Endothelial cell of umbilical vein (primary cell): Measurements from ENCODE around the gene RTN4IP1. TPM values are rescaled to one million over a fixed set of nuclear protein-coding genes. Genes with fewer than 3 reads are reported as not detected.

Experiments used
- BruUV-seq: library from RNA; stranded (reverse); fragments of 400-500 nt; replicated peaks from 2 replicates; lab custom pipeline; 2021; lab: Mats Ljungman, UMichigan
- CTCF ChIA-PET: fragments of 300-600, 350-600 bp; sonication (Branson Sonifier 250); formaldehyde crosslinking; loops from one replicate; lab custom pipeline; 2021; ENCODE audit warnings: antibody characterized with exemption, inconsistent platforms; lab: Charles Lee
- POLR2A ChIA-PET: fragments of 300-600, 350-600 bp; sonication (Branson Sonifier 250); formaldehyde crosslinking; loops from one replicate; lab custom pipeline; 2021; ENCODE audit warnings: antibody characterized with exemption, inconsistent platforms; lab: Charles Lee
- DNase-seq: peaks from one replicate; pipeline ENCODE4 v3.0.0-alpha.2; 2011; ENCODE audit warnings: low read depth, low spot score
- FAIRE-seq: peaks from 2 replicates; lab custom pipeline; 2011; peaks lifted over from hg19 to GRCh38; lab: Jason Lieb, UNC
- H2AFZ ChIP-seq: 2 replicates; pipeline ENCODE4 v1.6.0; 2012; ENCODE audit warnings: low read depth, low read length, control low read depth, inconsistent platforms
- H3K27ac ChIP-seq: 2 replicates; pipeline ENCODE4 v1.5.1; 2011; ENCODE audit warnings: low read depth, mild to moderate bottlenecking, control low read depth, low read length, moderate library complexity; ENCODE audit not compliant: insufficient read depth
- H3K27me3 ChIP-seq, 2 experiments: 2 replicates each; pipeline versions ENCODE4 v1.6.0 to v1.6.1; 2011; ENCODE audit warnings: low read length in 2 of 2, mixed read lengths in 1 of 2; ENCODE audit not compliant: control insufficient read depth in 2 of 2, insufficient read depth in 2 of 2
- H3K36me3 ChIP-seq, 2 experiments: 2 replicates in 1 of 2; 3 replicates in 1 of 2; pipeline ENCODE4 v1.5.1; 2011; ENCODE audit warnings: low read length in 2 of 2, mild to moderate bottlenecking in 1 of 2, moderate library complexity in 1 of 2; ENCODE audit not compliant: control insufficient read depth in 2 of 2, insufficient read depth in 2 of 2; ENCODE audit errors: extremely low read depth in 1 of 2
- H3K4me1 ChIP-seq: 3 replicates; pipeline ENCODE4 v1.5.1; 2011; ENCODE audit warnings: mild to moderate bottlenecking, low read length; ENCODE audit not compliant: control insufficient read depth, insufficient read depth; ENCODE audit errors: extremely low read depth
- H3K4me2 ChIP-seq: 2 replicates; pipeline ENCODE4 v1.6.1; 2011; ENCODE audit warnings: low read length, control low read depth, mixed read lengths; ENCODE audit not compliant: insufficient read depth
- H3K4me3 ChIP-seq, 3 experiments: fragments of 200-600 bp in 1 of 3; sonication (generic), shearing (Covaris generic) in 1 of 3; replicated peaks in 1 of 3; 2 replicates each; pipeline ENCODE4 v1.5.1; 2011 to 2016; ENCODE audit warnings: control low read depth in 3 of 3, low read length in 3 of 3, mild to moderate bottlenecking in 2 of 3, inconsistent platforms in 1 of 3, low read depth in 1 of 3, moderate library complexity in 1 of 3; ENCODE audit not compliant: insufficient read depth in 1 of 3
- H3K79me2 ChIP-seq: 2 replicates; pipeline ENCODE4 v1.6.0; 2012; ENCODE audit warnings: low read length, inconsistent platforms; ENCODE audit not compliant: control insufficient read depth, insufficient read depth
- H3K9ac ChIP-seq: replicated peaks from 2 replicates; pipeline ENCODE3; 2011; ENCODE audit warnings: low read length, control low read depth; ENCODE audit not compliant: insufficient read depth; ENCODE audit errors: extremely low read depth
- H3K9me1 ChIP-seq: replicated peaks from 3 replicates; pipeline ENCODE4 v1.6.0; 2011; ENCODE audit warnings: mild to moderate bottlenecking, low read length; ENCODE audit not compliant: control insufficient read depth, insufficient read depth; ENCODE audit errors: extremely low read depth
- H3K9me3 ChIP-seq: replicated peaks from 2 replicates; pipeline ENCODE4 v1.5.1; 2012; ENCODE audit warnings: low read length, inconsistent platforms; ENCODE audit not compliant: control insufficient read depth, insufficient read depth
- H4K20me1 ChIP-seq: replicated peaks from 2 replicates; pipeline ENCODE3; 2011; ENCODE audit warnings: mild to moderate bottlenecking, low read length; ENCODE audit not compliant: control insufficient read depth, insufficient read depth; ENCODE audit errors: extremely low read depth
- CTCF ChIP-seq, 2 donors: IDR thresholded peaks; 1 replicate in 1 of 2; 2 replicates in 1 of 2; pipeline ENCODE4 v1.5.1; 2011; ENCODE audit warnings: low read length in 2 of 2, mild to moderate bottlenecking in 2 of 2, moderate library complexity in 2 of 2, control low read depth in 1 of 2, inconsistent platforms in 1 of 2, low read depth in 1 of 2; ENCODE audit not compliant: insufficient read depth in 1 of 2; ENCODE audit errors: extremely low read depth in 1 of 2
- EZH2 ChIP-seq: IDR thresholded peaks from 2 replicates; pipeline ENCODE4 v1.6.1; 2012; ENCODE audit warnings: borderline replicate concordance, low read depth, mild to moderate bottlenecking, moderate library complexity, low read length, inconsistent platforms; ENCODE audit not compliant: severe bottlenecking
- FOS ChIP-seq: IDR thresholded peaks from 2 replicates; pipeline ENCODE4 v1.6.1; 2011; ENCODE audit warnings: mild to moderate bottlenecking, low read length, moderate library complexity, borderline replicate concordance; ENCODE audit not compliant: insufficient read depth
- GATA2 ChIP-seq: IDR thresholded peaks from 2 replicates; pipeline ENCODE4 v1.7.0; 2011; ENCODE audit warnings: low read depth, mild to moderate bottlenecking, moderate library complexity, mixed read lengths, low read length; ENCODE audit not compliant: insufficient read length, insufficient read depth
- JUN ChIP-seq: IDR thresholded peaks from 2 replicates; pipeline ENCODE4 v1.6.1; 2011; ENCODE audit warnings: borderline replicate concordance, low read depth; ENCODE audit not compliant: insufficient read length, insufficient read depth
- MAX ChIP-seq: IDR thresholded peaks from 2 replicates; pipeline ENCODE4 v1.6.1; 2011; ENCODE audit not compliant: insufficient read depth, insufficient read length
- MYC ChIP-seq: IDR thresholded peaks from one replicate; pipeline ENCODE4 v1.6.1; 2011; ENCODE audit warnings: mild to moderate bottlenecking, low read depth, low read length
- POLR2A ChIP-seq: IDR thresholded peaks from 2 replicates; pipeline ENCODE4 v1.6.1; 2012; ENCODE audit warnings: low read depth, mild to moderate bottlenecking, control low read depth, low read length
- POLR2AphosphoS5 ChIP-seq: IDR thresholded peaks from 2 replicates; pipeline ENCODE4 v1.6.1; 2012; ENCODE audit warnings: low read depth, mild to moderate bottlenecking, control low read depth, low read length, moderate library complexity; ENCODE audit not compliant: insufficient read depth
- dilution Hi-C: fragments of 300-500 bp; cut with MboI; formaldehyde crosslinking; loops from one replicate; pipeline ENCODE4 v1.15.0; 2019; ENCODE audit warnings: low sequenced_read_pairs; ENCODE audit not compliant: extremely low pct_ligation_motif_present
- intact Hi-C: fragments of 100-400 bp; cut with micrococcal nuclease; formaldehyde crosslinking; loops from one replicate; pipeline ENCODE4 v1.10.0; 2022
- polyA plus RNA-seq, 4 experiments: library from polyadenylated mRNA; depleted of rRNA in 3 of 4; stranded (reverse) in 3 of 4; unstranded in 1 of 4; fragments of >200 nt; gene quantifications; 2 replicates each; pipeline versions ENCODE4 v1.2.1 to v1.2.3, GENCODE V29; 2011 to 2012; ENCODE audit warnings: missing spikeins in 1 of 4
- total RNA-seq: library from RNA; stranded (reverse); gene quantifications from 2 replicates; pipeline ENCODE4 v1.2.3, GENCODE V29; 2021

Gene RTN4IP1
- total and polyA plus RNA-seq, 2 donors (not counting 3 experiments of a cell fraction or from before 2014, with no cell fraction given) = 3.9 to 5.4 TPM

- no peak overlapping the region for H3K9ac ChIP-seq
- H3K4me3 ChIP-seq = no peak overlapping the region
- no peaks in the 10 kb centered on the region for H3K9me3 ChIP-seq
- no peaks in the 10 kb centered on the region for H3K79me2 ChIP-seq
- FAIRE-seq = no peak
- intact Hi-C loops = no loop called here
- H2AFZ ChIP-seq = no peak overlapping the region
- H3K4me2 ChIP-seq = no peak overlapping the region
- H3K36me3 ChIP-seq = no peaks in the 10 kb centered on the region
- CTCF ChIA-PET = interaction anchor here (1.0 to 2.0 kb wide), 2 partner anchors 9 to 25 kb away, joined by 3 to 6 read pairs; no protein-coding TSS in a partner anchor
- POLR2A ChIA-PET = no interaction called here
- no peak for DNase-seq
- no peaks in the 10 kb centered on the region for H3K9me1 ChIP-seq
- dilution Hi-C loops = no loop called here
- no peaks in the 10 kb centered on the region for H3K27me3 ChIP-seq
- H3K4me1 ChIP-seq = peaks cover 3% of the 10 kb centered on the region
- TF ChIP-seq EZH2 = no peak
- H4K20me1 ChIP-seq = no peaks in the 10 kb centered on the region
- H3K27ac ChIP-seq = no peak overlapping the region
- BruUV-seq = no TSS peak
Measured at GRCh38 chr6:106537662-106538061, 91.6 kb downstream of the RTN4IP1 start.

GRCh38 chr6:106536851-106537250 lies 92.4 kb downstream of the RTN4IP1 start:
- Histone ChIP-seq H3K36me3 (no peaks in the 10 kb centered on the region), H3K27me3 (no peaks in the 10 kb centered on the region), H3K9ac (no peak overlapping the region), H3K4me2 (no peak overlapping the region), H3K27ac (no peak overlapping the region), H4K20me1 (no peaks in the 10 kb centered on the region), H3K4me1 (peaks cover 3% of the 10 kb centered on the region), H3K4me3 (no peak overlapping the region), H3K9me1 (no peaks in the 10 kb centered on the region), H3K79me2 (no peaks in the 10 kb centered on the region), H2AFZ (no peak overlapping the region), H3K9me3 (no peaks in the 10 kb centered on the region)
- FAIRE-seq (no peak), DNase-seq (no peak)
- TF ChIP-seq CTCF (IDR thresholded peaks at IDR 0.05; ENCODE audit: extremely low read depth in 1 of 2, insufficient read depth in 1 of 2, low read depth in 1 of 2, low read length in 2 of 2) = no peak
- no peak for TF ChIP-seq POLR2A
- TF ChIP-seq MYC = no peak
- TF ChIP-seq GATA2 = no peak
- no peak for TF ChIP-seq FOS
- no peak for TF ChIP-seq EZH2
- TF ChIP-seq JUN = no peak
- no peak for TF ChIP-seq POLR2AphosphoS5
- no peak for TF ChIP-seq MAX
- BruUV-seq = no TSS peak
- intact Hi-C loops = no loop called here
- dilution Hi-C loops = no loop called here
- CTCF ChIA-PET = interaction anchor here (1.0 kb wide), 1 partner anchor 10 kb away, joined by 3 read pairs; no protein-coding TSS in a partner anchor
- POLR2A ChIA-PET = no interaction called here
